Left kidney (tissue), 1 donor: ENCODE measurements around the gene C10orf71. TPM values are rescaled to one million over a fixed set of nuclear protein-coding genes. Genes with fewer than 3 reads are reported as not detected.

Experiments
- polyA plus RNA-seq: library from polyadenylated mRNA; unstranded; fragments of 120-200 nt; gene quantifications from one replicate; pipeline ENCODE4 v1.2.1, GENCODE V29; 2013; ENCODE audit not compliant: insufficient read length

The C10orf71 gene
- polyA plus RNA-seq, 1 donor, result 0.15 TPM

Other genes starting within 250 kb of the C10orf71 start
- gene VSTM4, start 183.6 kb upstream of the C10orf71 start, polyA plus RNA-seq, result 15.8 TPM
- gene FAM170B, start 165.1 kb upstream of the C10orf71 start, polyA plus RNA-seq, result not detected
- gene TMEM273, start 110.8 kb upstream of the C10orf71 start, polyA plus RNA-seq, result 2.0 TPM
- gene DRGX, start 96.9 kb downstream of the C10orf71 start, polyA plus RNA-seq, result not detected
- 19.8 TPM for gene ERCC6, start 240.0 kb downstream of the C10orf71 start, polyA plus RNA-seq